ENCODE measurements around the gene SPATA2L. TPM values are rescaled to one million over a fixed set of nuclear protein-coding genes. Genes with fewer than 3 reads are reported as not detected.
A peak's percentile ranks its signal among the peaks of the same experiment; 100 is the strongest.

SPATA2L gene
- total and polyA plus RNA-seq, 2 of the 13 experiments (the other 11 are each of a cell fraction or from before 2014, with no cell fraction given) = 9.1 to 20.7 TPM

DNA sequence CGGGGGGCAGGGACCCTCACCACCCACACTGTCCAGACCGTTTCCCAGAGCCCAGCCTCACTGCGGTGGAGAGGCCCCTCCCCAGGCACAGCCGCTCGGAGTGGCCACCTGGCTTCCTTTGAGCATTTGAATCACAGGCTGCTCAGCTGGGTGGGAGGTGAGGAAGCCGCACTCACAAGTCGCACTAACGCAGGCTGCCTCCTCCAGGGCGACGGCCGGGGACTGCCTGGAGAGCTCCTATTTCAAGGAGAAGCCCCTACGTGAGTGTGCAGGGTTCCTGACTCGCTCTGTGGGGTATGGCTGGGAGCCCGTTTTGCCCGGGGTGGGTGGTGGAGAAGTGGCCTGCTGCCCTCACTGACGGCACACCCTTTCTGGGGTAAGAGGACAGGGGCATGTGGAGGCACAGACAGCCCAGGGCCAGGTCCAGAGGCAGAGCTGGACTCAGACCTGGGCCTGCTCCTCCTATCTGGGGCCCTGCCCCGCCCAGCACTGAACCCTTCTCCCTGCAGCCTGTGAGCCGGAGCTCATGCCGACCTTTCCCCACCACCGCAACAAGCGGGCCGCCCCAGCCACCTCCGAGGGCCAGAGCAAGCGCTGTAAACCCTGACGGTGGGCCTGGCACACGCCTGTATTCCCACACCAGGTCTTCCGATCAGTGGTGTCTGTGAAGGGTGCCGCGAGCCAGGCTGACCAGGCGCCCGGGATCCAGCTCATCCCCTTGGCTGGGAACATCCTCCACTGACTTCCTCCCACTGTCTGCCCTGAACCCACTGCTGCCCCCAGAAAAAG, 6.2 kb downstream of the SPATA2L start (continued):
- TF ChIP-seq, protein P1, sequence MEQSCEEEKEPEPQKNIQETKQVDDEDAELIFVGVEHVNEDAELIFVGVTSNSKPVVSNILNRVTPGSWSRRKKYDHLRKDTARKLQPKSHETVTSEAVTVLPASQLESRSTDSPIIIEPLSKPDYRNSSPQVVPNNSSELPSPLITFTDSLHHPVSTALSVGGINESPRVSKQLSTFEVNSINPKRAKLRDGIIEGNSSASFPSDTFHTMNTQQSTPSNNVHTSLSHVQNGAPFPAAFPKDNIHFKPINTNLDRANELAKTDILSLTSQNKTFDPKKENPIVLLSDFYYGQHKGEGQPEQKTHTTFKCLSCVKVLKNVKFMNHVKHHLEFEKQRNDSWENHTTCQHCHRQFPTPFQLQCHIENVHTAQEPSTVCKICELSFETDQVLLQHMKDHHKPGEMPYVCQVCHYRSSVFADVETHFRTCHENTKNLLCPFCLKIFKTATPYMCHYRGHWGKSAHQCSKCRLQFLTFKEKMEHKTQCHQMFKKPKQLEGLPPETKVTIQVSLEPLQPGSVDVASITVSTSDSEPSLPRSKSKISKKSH (CRISPR knock-in tag; IDR thresholded peaks at IDR 0.05; ENCODE audit: borderline replicate concordance) = peak; percentile 78; the same call in 1 of the 2 replicates
- TF ChIP-seq, protein P2, sequence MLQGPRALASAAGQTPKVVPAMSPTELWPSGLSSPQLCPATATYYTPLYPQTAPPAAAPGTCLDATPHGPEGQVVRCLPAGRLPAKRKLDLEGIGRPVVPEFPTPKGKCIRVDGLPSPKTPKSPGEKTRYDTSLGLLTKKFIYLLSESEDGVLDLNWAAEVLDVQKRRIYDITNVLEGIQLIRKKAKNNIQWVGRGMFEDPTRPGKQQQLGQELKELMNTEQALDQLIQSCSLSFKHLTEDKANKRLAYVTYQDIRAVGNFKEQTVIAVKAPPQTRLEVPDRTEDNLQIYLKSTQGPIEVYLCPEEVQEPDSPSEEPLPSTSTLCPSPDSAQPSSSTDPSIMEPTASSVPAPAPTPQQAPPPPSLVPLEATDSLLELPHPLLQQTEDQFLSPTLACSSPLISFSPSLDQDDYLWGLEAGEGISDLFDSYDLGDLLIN (CRISPR knock-in tag; IDR thresholded peaks at IDR 0.05; ENCODE audit: borderline replicate concordance) = peak; percentile 65; the same call in 1 of the 2 replicates
- TF ChIP-seq DMAP1 (CRISPR knock-in tag; IDR thresholded peaks at IDR 0.05) (0 out of 2 replicates have a peak, but pooled peaks have one; percentile 23), ZBTB38 (CRISPR knock-in tag; IDR thresholded peaks at IDR 0.05) (peak; percentile 67), NR2F6 (IDR thresholded peaks at IDR 0.05) (no peak), NR2F6 (CRISPR knock-in tag; IDR thresholded peaks at IDR 0.05) (peak; percentile 18; the same call in 1 of the 2 replicates), CBFB (CRISPR knock-in tag; IDR thresholded peaks at IDR 0.05) (0 out of 2 replicates have a peak, but pooled peaks have one; percentile 1), ZNF256 (CRISPR knock-in tag; conservative IDR thresholded peaks at IDR 0.05) (peak; percentile 82), ZNF350 (CRISPR knock-in tag; IDR thresholded peaks at IDR 0.05; ENCODE audit: borderline replicate concordance, low read depth) (peak; percentile 72), HHEX (CRISPR knock-in tag; IDR thresholded peaks at IDR 0.05) (no peak), KLF6 (CRISPR knock-in tag; IDR thresholded peaks at IDR 0.05) (0 out of 2 replicates have a peak, but pooled peaks have one; percentile 11), HOXD1 (CRISPR knock-in tag; IDR thresholded peaks at IDR 0.05) (no peak), ZNF296 (CRISPR knock-in tag; conservative IDR thresholded peaks at IDR 0.05) (0 out of 2 replicates have a peak, but pooled peaks have one; percentile 54), ZNF263 (CRISPR knock-in tag; IDR thresholded peaks at IDR 0.05) (peak; percentile 81), TAF15 (IDR thresholded peaks at IDR 0.05; ENCODE audit: low read depth, low read length, poor library complexity, severe bottlenecking) (peak; percentile 42), ZNF143 (CRISPR knock-in tag; IDR thresholded peaks at IDR 0.05) (peak; percentile 49; the same call in 1 of the 2 replicates), SNAPC2 (CRISPR knock-in tag; IDR thresholded peaks at IDR 0.05) (0 out of 2 replicates have a peak, but pooled peaks have one; percentile 63), RBAK (CRISPR knock-in tag; IDR thresholded peaks at IDR 0.05) (peak; percentile 60; the same call in 1 of the 2 replicates), LCORL (IDR thresholded peaks at IDR 0.05) (no peak), LCORL (CRISPR knock-in tag; IDR thresholded peaks at IDR 0.05) (peak; percentile 68; the same call in 1 of the 2 replicates)
- TF ChIP-seq, protein P3, sequence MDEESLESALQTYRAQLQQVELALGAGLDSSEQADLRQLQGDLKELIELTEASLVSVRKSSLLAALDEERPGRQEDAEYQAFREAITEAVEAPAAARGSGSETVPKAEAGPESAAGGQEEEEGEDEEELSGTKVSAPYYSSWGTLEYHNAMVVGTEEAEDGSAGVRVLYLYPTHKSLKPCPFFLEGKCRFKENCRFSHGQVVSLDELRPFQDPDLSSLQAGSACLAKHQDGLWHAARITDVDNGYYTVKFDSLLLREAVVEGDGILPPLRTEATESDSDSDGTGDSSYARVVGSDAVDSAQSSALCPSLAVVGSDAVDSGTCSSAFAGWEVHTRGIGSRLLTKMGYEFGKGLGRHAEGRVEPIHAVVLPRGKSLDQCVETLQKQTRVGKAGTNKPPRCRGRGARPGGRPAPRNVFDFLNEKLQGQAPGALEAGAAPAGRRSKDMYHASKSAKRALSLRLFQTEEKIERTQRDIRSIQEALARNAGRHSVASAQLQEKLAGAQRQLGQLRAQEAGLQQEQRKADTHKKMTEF (CRISPR knock-in tag; IDR thresholded peaks at IDR 0.05) = peak; percentile 56
- TF ChIP-seq, protein P4, sequence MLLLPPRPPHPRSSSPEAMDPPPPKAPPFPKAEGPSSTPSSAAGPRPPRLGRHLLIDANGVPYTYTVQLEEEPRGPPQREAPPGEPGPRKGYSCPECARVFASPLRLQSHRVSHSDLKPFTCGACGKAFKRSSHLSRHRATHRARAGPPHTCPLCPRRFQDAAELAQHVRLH (CRISPR knock-in tag; IDR thresholded peaks at IDR 0.05; ENCODE audit: borderline replicate concordance, low read depth) = peak; percentile 60; the same call in 1 of the 2 replicates
- TF ChIP-seq, protein P5, sequence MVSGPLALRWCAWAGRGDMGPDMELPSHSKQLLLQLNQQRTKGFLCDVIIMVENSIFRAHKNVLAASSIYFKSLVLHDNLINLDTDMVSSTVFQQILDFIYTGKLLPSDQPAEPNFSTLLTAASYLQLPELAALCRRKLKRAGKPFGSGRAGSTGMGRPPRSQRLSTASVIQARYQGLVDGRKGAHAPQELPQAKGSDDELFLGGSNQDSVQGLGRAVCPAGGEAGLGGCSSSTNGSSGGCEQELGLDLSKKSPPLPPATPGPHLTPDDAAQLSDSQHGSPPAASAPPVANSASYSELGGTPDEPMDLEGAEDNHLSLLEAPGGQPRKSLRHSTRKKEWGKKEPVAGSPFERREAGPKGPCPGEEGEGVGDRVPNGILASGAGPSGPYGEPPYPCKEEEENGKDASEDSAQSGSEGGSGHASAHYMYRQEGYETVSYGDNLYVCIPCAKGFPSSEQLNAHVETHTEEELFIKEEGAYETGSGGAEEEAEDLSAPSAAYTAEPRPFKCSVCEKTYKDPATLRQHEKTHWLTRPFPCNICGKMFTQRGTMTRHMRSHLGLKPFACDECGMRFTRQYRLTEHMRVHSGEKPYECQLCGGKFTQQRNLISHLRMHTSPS (CRISPR knock-in tag; IDR thresholded peaks at IDR 0.05; ENCODE audit: low read depth) = no peak; the same call in 1 of the 2 replicates
